H1 (cell line): ENCODE results near the gene DAB2IP.

Experiments
- CHD2 ChIP-seq: IDR thresholded peaks from 2 replicates; pipeline ENCODE4 v1.6.1; 2012; ENCODE audit warnings: low read length, improper control_type of control experiment
- EZH2 ChIP-seq: fragments of 200-600 bp; sonication (generic); IDR thresholded peaks from 2 replicates; pipeline ENCODE4 v1.7.1; 2012; ENCODE audit warnings: low read depth, mild to moderate bottlenecking, moderate library complexity, low read length, inconsistent platforms; ENCODE audit not compliant: severe bottlenecking
- FOSL1 ChIP-seq: IDR thresholded peaks from 2 replicates; pipeline ENCODE4 v1.6.1; 2011; ENCODE audit warnings: mild to moderate bottlenecking, low read depth, low read length, moderate library complexity; ENCODE audit not compliant: insufficient read depth
- HDAC6 ChIP-seq: IDR thresholded peaks from one replicate; pipeline ENCODE4 v1.7.1; 2012; ENCODE audit warnings: low read depth, mild to moderate bottlenecking, inconsistent platforms, low read length, moderate library complexity
- POLR2A ChIP-seq, 2 experiments: IDR thresholded peaks; 1 replicate in 1 of 2; 2 replicates in 1 of 2; pipeline ENCODE4 v1.6.1; 2011; ENCODE audit warnings: low read depth in 2 of 2, low read length in 2 of 2, mild to moderate bottlenecking in 2 of 2; ENCODE audit errors: control extremely low read depth in 1 of 2
- TAF1 ChIP-seq: IDR thresholded peaks from 2 replicates; pipeline ENCODE4 v1.6.1; 2011; ENCODE audit warnings: mild to moderate bottlenecking, low read depth, low read length
- TF ChIP-seq, protein P1 (sequence below), 3 experiments: IDR thresholded peaks; 1 replicate in 2 of 3; 2 replicates in 1 of 3; pipeline versions ENCODE4 v1.5.1 to v1.6.1; 2011; ENCODE audit warnings: low read length in 3 of 3, mild to moderate bottlenecking in 3 of 3, inconsistent platforms in 2 of 3, low read depth in 1 of 3, moderate library complexity in 1 of 3; ENCODE audit not compliant: insufficient read depth in 1 of 3; ENCODE audit errors: control extremely low read depth in 1 of 3

DNA sequence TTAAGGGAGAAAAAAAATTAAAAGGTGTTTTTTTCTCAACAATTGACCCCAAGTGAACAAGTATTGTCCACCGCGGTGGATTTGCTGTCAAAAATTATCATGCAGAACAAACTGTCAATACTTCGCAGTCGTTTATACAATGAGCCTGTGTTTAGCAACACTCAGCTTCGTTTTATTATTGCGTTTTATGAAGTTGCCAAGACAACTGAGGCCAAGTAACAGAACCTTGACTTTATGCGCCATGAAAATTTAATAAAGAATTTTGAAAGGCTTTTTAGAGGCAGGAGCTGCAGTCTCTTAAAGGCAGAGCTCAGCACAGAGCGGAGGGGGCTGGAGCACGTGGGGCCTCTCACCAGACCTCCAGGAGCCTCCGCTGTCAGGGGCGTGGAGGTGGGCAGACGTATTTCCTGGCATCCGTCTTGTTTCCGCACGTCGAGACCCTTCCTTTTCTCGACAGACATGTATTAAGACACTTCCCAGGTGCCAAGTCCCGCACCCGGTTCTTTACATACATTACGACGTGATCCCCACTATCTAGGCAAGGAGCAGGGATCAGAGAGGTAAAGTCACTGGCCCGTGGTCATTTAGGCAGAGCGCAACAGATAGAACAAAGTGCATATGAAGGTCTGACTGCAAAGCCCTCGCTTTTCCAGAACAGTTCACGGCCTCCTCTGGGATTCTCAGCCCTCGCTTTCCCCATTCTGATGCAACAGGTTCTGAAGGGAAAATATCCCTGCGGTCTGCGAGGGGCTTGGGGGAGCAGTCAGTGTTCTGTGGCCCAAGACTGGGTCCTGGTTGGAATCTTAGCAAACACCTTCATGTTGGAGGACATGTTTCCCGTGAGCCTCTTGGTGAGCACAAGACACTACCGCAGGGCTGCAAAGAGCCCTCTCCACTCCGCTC is 164.4 kb downstream of the DAB2IP start:
- TF ChIP-seq EZH2: no peak
- TF ChIP-seq, protein P1, sequence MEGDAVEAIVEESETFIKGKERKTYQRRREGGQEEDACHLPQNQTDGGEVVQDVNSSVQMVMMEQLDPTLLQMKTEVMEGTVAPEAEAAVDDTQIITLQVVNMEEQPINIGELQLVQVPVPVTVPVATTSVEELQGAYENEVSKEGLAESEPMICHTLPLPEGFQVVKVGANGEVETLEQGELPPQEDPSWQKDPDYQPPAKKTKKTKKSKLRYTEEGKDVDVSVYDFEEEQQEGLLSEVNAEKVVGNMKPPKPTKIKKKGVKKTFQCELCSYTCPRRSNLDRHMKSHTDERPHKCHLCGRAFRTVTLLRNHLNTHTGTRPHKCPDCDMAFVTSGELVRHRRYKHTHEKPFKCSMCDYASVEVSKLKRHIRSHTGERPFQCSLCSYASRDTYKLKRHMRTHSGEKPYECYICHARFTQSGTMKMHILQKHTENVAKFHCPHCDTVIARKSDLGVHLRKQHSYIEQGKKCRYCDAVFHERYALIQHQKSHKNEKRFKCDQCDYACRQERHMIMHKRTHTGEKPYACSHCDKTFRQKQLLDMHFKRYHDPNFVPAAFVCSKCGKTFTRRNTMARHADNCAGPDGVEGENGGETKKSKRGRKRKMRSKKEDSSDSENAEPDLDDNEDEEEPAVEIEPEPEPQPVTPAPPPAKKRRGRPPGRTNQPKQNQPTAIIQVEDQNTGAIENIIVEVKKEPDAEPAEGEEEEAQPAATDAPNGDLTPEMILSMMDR (IDR thresholded peaks at IDR 0.05; ENCODE audit: control extremely low read depth in 1 of 3, insufficient read depth in 1 of 3, low read depth in 1 of 3, low read length in 3 of 3): no peak
- no peak for TF ChIP-seq TAF1
- TF ChIP-seq CHD2: no peak
- TF ChIP-seq POLR2A (IDR thresholded peaks at IDR 0.05; ENCODE audit: control extremely low read depth in 1 of 2, low read depth in 2 of 2, low read length in 2 of 2): no peak
- TF ChIP-seq FOSL1: no peak
- TF ChIP-seq HDAC6: no peak
